Retina (tissue), 1 donor: ENCODE measurements around the gene RPS17.
"Not testable (repeated sequence)": the region's sequence is repeated elsewhere in the genome, so short reads cannot be mapped to it uniquely, and the experiment has no call there.

Experiments
- DNase-seq: peaks from one replicate; pipeline ENCODE4 v3.0.0-alpha.2; 2016

The RPS17 gene

DNA sequence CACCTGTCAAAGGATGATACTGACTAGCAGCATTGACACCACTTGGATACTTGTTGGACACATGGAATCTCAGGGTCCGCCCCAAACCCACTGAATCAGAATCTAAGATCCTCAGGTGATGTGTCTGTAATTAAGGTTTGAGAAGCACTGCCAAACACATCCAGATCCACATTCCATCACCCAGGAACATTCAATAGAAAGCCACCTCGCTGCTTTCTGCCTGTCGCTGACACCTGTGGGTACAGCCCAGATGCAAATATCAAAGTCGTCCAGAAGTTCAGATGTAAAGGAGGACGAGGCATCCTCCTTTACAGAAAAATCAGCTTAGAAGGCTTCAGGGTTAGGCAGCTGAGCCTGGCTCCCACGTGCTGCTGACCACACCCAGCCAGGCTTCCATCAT lies 5.2 kb upstream of the RPS17 start:
- no peak for DNase-seq

- DNase-seq, result no peak
Observed at GRCh38 chr15:82545002-82545401, 4.7 kb upstream of the RPS17 start.

GRCh38 chr15:82544431-82544830 lies 4.2 kb upstream of the RPS17 start:
- no peak for DNase-seq

DNA sequence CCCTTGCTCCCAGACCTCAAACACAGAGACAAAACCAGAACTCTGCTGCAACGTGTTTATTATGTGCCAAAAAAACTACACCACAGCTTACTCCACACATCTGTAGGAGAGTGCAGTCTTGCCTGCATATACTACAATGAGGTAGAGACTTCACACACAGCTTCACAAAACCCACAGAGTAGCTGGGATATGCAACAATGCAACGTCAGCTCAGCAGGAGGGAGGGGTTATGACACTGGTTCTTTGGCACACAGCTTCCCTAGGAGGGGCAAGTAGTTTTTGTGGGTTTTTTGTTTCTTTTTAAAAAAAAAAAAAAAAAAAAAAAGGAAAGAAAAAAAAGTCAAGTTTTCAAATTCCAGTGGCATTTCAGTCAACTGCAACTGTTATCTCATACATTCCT lies 2.9 kb upstream of the RPS17 start:
- DNase-seq, result no peak

DNA sequence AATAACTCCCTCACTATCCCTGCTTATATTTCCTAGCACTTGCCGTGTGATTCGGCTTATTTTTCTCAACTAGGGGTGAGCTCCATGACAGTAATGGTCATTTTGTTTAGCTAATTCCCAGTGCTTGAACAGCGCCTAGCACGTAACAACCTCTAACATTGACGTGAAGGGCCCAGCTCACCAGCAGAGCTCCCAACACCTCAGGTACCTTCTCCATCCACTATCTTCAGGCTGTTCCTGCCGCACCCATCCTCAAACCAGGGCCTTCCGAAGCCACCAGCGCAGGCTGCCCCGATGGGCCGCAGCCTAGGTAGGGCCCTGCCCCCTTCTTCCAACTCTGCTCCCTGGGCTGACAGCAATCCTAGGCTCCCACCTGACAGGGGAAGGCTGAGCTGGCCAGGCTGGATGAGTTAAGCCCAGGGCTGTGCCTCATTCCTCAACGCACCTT lies 751 bp upstream of the RPS17 start:
- DNase-seq, result no peak

DNA sequence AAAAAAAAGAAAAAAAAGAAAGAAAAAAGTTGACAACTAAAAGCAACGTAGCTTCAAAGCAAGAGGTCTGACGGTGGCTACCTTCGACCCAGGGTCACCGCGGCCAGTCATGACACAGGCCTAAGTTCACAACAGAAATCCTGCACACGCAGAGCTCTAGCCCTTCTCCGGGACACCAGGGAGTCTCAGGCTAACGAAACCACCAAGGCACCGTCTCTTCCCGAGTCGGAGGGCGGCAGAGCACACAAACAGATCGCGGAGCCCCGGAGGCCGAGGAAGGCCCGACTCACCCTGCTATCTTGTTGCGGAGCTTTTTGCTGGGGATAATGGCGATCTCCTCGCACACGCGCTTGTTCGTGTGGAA lies 584 bp downstream of the RPS17 start:
- DNase-seq, result no peak

DNA sequence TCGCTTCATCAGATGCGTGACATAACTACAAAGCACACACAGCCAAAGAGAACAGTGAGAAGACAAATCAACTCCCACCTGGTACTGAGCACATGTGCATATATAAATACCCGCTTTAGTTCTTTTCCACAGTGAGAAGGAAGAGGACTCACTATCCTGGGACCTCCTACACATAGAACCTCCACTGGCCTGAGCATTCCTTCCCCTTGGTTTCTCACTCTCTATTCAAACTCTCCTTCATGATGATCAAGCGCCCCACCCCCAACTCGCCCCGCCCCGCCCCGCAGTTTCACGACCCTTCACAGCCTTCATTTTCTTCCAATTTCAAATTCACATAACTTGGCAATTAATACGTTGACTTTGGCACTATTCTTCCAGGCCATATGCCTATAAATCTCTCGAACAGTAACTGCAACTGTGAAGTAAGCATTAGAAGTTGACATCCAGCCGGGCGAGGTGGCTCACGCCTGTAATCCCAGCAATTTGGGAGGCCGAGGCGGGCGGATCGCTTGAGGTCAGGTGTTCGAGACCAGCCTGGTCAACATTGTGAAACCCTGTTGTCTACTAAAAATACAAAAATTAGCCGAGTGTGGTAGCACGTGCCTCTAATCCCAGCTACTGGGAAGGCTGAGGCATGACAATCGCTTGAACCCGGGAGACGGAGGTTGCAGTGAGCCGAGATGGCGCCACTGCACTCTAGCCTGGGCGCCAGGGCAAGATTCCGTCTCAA lies 1.1 kb downstream of the RPS17 start:
- DNase-seq, result no peak

DNA sequence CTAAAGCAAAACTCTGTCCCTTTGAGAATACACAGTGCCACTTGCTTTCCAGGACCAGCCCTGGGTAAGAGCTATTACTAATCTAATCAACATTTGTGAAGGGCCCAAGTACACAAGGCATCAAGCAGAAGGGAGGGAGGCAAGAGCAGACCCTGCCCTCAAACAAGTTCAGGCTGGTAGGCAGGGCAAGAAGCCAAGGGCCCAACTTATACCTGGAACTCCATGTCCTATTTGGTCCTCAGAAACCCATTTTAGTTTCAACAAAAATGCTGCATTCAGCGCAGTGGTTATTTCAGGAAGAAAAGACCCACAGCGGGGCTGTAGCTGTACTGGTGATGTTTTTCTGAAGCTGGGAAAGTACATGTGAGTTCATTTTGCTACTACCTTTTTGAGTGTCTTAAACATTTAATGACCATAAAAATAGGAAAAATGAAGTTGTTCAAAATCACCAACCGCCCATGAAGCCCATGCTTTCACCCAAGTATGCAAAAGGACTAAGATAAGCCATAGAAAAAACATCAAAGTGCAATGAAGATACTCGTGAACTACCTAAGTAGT lies 2.8 kb downstream of the RPS17 start:
- DNase-seq, result no peak

GRCh38 chr15:82536409-82537350 lies 3.6 kb downstream of the RPS17 start:
- no peak for DNase-seq

DNA sequence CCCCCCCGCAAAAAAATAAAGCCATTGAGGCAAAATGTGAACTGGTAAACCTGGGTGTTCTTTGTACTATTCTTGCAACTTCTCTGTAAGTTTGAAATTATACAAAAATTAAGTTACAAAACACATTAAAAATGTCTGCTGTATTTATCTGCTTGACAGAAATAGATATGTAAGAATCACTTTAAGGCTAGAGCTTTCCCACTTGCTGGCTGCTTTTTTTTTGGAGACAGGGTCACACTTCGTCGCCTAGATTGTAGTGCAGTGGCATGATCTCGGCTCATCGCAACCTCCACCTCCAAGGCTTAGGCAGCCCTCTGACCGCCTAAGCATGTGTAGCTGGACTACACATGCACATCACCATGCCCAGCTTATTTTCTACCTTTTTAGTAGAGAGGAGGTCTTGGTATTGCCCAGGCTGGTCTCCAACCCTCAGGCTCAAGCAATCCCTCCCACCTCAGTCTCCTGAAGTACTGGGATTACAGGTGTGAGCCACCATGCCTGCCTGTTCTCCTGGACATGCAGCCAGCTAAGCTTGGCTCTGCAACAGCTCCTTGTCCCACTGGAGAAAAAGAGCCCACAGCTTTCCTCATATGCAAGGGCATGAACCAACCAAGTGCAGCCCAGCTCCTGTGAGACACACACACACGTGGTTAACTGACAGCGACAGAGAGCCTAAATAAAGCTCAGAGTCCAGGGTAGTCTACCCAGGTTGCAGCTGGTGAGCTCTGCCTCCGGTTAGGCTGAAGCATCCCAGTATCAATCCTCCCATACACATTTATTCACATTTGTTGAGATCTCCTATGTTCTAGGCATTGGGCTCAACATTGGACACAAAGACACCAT lies 4.5 kb downstream of the RPS17 start:
- no peak for DNase-seq

- DNase-seq, result not testable (repeated sequence)
Observed at GRCh38 chr15:82535151-82535550, 5.1 kb downstream of the RPS17 start.

GRCh38 chr15:82534457-82534861 lies 5.8 kb downstream of the RPS17 start:
- not testable (repeated sequence) for DNase-seq

DNA sequence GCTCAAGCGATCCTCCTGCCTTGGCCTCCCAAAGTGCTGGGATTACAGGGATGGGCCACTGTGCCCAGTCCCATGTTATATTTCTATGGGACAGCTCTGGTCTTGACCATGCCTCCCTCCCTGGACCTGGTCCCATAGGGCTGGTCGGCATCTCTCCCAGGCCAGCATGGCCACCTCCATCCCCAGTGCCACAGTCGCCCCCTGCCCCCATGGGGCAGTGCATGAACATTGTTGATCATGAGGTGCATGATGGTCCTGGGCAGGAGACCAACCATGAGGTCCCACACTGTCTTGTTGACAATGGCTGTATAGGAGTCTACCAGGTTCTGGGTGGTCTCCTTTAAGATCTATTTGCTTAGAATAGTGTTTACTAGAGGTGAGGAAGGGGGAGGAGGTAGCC lies 6.5 kb downstream of the RPS17 start:
- DNase-seq, result no peak

- DNase-seq, result no peak
Observed at GRCh38 chr15:82532991-82533481, 7.2 kb downstream of the RPS17 start.

DNA sequence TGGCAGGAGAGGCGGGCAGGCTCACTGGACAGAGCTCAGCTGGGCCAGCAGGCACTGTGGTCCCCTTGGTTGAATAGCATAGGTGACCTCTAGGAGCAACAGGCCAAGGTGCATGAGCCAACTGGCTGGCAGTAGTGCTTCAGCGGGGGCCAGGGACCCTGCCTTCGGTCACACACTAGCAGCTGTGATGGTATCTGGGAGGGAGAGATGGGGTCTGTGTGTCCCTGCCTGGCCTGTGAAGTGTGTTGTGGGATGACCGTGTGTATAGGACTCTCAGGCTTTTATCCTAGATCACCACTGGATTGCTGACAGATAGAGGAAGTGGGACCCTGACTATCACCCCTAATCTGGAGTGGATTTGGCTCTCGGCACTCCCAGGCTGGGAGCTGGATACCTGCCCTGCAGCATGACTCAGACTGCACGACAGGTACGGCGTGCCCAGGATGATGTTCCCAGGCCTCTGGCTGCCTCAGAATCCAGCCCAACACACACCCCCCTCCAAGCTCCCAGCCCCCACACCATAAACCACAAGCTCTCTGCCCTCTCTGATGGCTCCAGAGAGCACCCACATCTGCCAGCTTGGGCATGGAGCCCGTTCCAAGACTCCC lies 7.8 kb downstream of the RPS17 start:
- no peak for DNase-seq

GRCh38 chr15:82531496-82532382 lies 8.5 kb downstream of the RPS17 start:
- DNase-seq, result no peak

DNA sequence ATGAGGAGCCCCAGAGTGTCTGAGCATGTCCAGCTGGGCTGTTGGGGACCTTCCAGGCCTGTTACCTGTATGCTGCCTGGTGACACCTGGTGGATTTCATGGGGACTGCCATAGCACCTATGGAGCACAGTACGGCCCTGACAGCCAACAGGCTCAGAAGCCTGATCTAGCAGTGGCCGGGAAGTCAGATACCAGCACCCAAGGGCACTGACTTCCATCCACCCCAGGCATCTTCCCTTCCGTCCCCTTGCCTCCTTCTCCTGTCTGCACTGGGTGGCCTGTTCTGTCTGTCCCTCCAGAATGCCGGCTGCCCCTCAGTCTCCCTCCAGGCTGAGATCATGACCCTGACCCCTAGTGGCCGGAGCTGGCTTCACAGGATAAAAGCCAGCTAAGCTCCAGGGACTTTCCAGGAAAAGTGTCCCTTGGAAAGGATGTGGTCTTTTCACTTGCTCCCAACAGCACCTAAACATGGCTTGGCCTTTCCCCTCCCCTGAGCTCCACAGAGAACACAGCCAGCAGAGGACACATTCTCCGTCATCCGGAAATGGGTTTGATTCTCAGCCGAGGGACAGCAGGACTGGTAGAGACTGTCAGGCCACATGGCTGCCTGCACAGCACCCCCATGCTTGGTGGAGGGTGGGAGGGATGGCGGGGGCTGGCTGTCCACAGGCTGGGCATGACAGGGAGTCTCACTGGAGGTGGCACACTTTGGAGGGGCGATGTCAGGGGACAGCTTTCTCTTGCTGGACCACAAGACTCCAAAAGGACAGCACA lies 9.5 kb downstream of the RPS17 start:
- DNase-seq, result peak; percentile 92

DNA sequence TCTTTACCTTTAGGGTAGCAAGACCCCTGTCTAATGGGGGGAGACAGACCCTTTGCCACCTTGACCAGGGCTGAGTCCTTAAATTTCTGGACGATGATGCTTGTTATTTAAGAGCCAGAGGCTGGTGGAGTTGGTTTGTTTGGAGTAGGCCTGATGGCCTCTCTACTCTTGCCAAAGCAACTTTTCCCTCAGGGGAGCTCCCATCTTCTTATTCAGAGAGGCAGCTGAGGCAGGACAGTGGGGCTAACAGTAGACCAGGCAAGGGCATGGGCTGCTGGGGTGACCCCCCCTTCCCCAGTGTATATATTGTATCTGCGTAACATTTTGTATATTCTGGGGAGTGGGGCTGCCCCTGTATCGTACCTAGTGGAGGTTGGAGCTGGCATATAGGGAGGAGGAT lies 10.3 kb downstream of the RPS17 start:
- DNase-seq, result no peak

DNA sequence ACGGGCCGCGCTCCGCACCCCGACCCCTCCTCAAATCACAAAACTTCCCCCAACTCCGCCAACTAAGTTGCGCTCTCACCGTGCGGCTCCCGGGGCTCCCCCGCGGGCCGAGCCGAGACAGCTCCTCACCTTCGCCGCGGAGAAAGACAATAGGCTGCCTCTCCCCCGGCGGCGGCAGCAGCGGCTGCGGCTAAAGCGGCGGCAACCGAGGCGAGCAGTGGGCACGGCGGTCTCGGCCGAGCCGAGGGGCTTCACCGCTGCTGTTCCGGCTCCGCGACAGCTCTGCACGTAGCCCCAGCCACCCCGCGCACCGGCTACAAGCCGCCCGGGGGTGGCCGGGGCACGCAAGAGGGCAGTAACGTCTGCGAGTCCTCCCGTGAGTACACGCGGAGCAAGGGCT lies 26.7 kb downstream of the RPS17 start:
- not testable (repeated sequence) for DNase-seq

- not testable (repeated sequence) for DNase-seq
Observed at GRCh38 chr15:82507693-82508092, 32.6 kb downstream of the RPS17 start.
